WI38 (cell line): ENCODE results near the gene PDHA1.

Experiments used
- H3K4me3 ChIP-seq: 2 replicates; pipeline ENCODE4 v1.5.1; 2011; ENCODE audit warnings: low read depth, mild to moderate bottlenecking, control low read depth, low read length
- CTCF ChIP-seq: IDR thresholded peaks from 2 replicates; pipeline ENCODE4 v1.5.1; 2012; ENCODE audit warnings: low read depth, mild to moderate bottlenecking, control low read depth, low read length

Gene PDHA1

GRCh38 chrX:19388741-19389140 is 45.0 kb downstream of the PDHA1 start:
- no peak for TF ChIP-seq CTCF
- no peak overlapping the region for H3K4me3 ChIP-seq

GRCh38 chrX:19389227-19389845 is 45.6 kb downstream of the PDHA1 start:
- TF ChIP-seq CTCF, result no peak
- H3K4me3 ChIP-seq, result no peak overlapping the region

- no peak overlapping the region for H3K4me3 ChIP-seq
- TF ChIP-seq CTCF, result no peak
These were observed 48.4 kb downstream of the PDHA1 start for GRCh38 chrX:19392078-19392477.

GRCh38 chrX:19392703-19393102 is 49.0 kb downstream of the PDHA1 start:
- H3K4me3 ChIP-seq, result no peak overlapping the region
- no peak for TF ChIP-seq CTCF

GRCh38 chrX:19403696-19404095 is 60.0 kb downstream of the PDHA1 start:
- TF ChIP-seq CTCF, result no peak
- no peak overlapping the region for H3K4me3 ChIP-seq

- no peak for TF ChIP-seq CTCF
- no peak overlapping the region for H3K4me3 ChIP-seq
These were observed 66.5 kb downstream of the PDHA1 start for GRCh38 chrX:19410259-19410658.
